IgD-negative memory B cell (primary cell): Measurements from ENCODE around the gene ASB10. TPM values are rescaled to one million over a fixed set of nuclear protein-coding genes. Genes with fewer than 3 reads are reported as not detected.

Experiments
- H3K27ac Mint-ChIP-seq, 3 donors: one replicate each; pipeline ENCODE4 v1.8.0; 2020 to 2022; ENCODE audit warnings: mild to moderate bottlenecking in 3 of 3, mixed read lengths in 3 of 3, moderate library complexity in 1 of 3
- H3K27me3 Mint-ChIP-seq: one replicate; pipeline ENCODE4 v1.8.0; 2021; ENCODE audit warnings: mixed read lengths
- H3K36me3 Mint-ChIP-seq: one replicate; pipeline ENCODE4 v1.8.0; 2020; ENCODE audit warnings: mild to moderate bottlenecking, mixed read lengths
- H3K4me1 Mint-ChIP-seq, 3 donors: one replicate each; pipeline ENCODE4 v1.8.0; 2020 to 2022; ENCODE audit warnings: mixed read lengths in 3 of 3, mild to moderate bottlenecking in 1 of 3
- H3K4me3 Mint-ChIP-seq, 4 donors: one replicate each; pipeline ENCODE4 v1.8.0; 2020 to 2022; ENCODE audit warnings: mild to moderate bottlenecking in 4 of 4, mixed read lengths in 4 of 4, moderate library complexity in 3 of 4
- H3K9me3 Mint-ChIP-seq, 3 donors: one replicate each; pipeline ENCODE4 v1.8.0; 2020 to 2021; ENCODE audit warnings: mixed read lengths in 3 of 3, mild to moderate bottlenecking in 1 of 3
- polyA plus RNA-seq: library from polyadenylated mRNA; unstranded; fragments of 300-500 nt; fragmentation: Illumina TruSeq; gene quantifications from one replicate; pipeline ENCODE4 v1.2.3, GENCODE V29; 2021

The ASB10 gene
- polyA plus RNA-seq, 1 donor from 2014 or later = not detected

GRCh38 chr7:151168003-151168786 is 18.9 kb downstream of the ASB10 start:
- peaks cover 0 to 4% (median 0%) of the 10 kb centered on the region in 3 donors for H3K9me3 Mint-ChIP-seq
- H3K36me3 Mint-ChIP-seq = peaks cover 3% of the 10 kb centered on the region
- peaks cover 5 to 11% (median 6%) of the 10 kb centered on the region in 3 donors for H3K4me1 Mint-ChIP-seq
- peak overlapping the region in 1 of 3 donors; percentile 2 for H3K27ac Mint-ChIP-seq
- H3K27me3 Mint-ChIP-seq = peaks cover 31% of the 10 kb centered on the region
- peak overlapping the region; percentile 44 to 67 (median 58) for H3K4me3 Mint-ChIP-seq

DNA sequence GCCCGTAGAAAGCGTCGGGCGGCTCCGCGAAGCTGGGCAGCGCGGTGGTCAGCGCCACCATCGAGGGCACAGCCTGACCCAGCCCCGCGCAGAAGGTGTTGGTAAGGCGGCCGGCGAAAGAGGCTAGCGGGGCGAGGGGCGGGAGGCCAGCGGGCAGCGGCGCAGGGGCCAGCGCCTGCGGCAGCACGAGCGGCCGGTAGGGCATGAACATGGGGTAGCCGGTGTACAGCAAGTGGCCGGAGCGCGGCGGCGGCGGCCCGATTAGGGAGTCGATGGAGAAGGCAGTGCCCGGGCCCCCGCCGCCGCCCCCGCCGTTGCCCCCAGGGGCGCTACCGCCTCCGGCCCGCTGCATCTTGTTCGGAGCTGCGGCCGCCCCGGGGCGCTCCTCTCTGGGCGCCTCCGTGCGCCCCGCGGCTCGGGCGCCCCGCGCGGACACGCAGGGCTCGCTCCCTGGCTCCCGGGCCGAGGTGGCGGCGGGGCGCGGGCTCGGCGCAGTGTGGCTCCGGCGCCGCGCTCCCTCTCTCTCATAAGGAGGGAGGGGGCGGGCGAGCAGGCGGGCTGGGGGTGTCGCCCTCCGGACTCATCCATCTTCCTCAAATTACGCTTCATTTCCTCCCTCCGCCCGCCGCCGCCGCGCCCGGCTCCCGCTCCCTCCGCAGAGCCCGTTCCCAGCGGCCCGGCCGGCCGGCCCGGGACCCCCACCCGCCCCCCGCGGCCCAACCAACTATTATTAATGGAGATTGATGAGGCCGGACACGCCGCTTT is 19.7 kb downstream of the ASB10 start, which contains the start of gene GBX1:
Gene GBX1 (minus strand): TSS at position 498 of the 765 bp plus-strand sequence. CDS start 146 bp downstream, at position 352.
- H3K9me3 Mint-ChIP-seq = no peaks in the 10 kb centered on the region
- H3K36me3 Mint-ChIP-seq = peaks cover 2% of the 10 kb centered on the region
- H3K4me1 Mint-ChIP-seq = peaks cover 3 to 6% (median 6%) of the 10 kb centered on the region in 3 donors
- peak within 1 kb of the TSS; percentile 48 to 87 (median 70) for H3K4me3 Mint-ChIP-seq
- H3K27ac Mint-ChIP-seq = peak within 1 kb of the TSS in 1 of 3 donors; percentile 2
- H3K27me3 Mint-ChIP-seq = peaks cover 27% of the 10 kb centered on the region

GRCh38 chr7:151166629-151167196 is 20.3 kb downstream of the ASB10 start:
- Mint-ChIP-seq H3K27ac (no peak overlapping the region), H3K27me3 (peaks cover 23% of the 10 kb centered on the region), H3K4me1 (peaks cover 3 to 6% (median 4%) of the 10 kb centered on the region in 3 donors), H3K9me3 (no peaks in the 10 kb centered on the region), H3K36me3 (no peaks in the 10 kb centered on the region), H3K4me3 (peak overlapping the region; percentile 48 to 87 (median 70))

DNA sequence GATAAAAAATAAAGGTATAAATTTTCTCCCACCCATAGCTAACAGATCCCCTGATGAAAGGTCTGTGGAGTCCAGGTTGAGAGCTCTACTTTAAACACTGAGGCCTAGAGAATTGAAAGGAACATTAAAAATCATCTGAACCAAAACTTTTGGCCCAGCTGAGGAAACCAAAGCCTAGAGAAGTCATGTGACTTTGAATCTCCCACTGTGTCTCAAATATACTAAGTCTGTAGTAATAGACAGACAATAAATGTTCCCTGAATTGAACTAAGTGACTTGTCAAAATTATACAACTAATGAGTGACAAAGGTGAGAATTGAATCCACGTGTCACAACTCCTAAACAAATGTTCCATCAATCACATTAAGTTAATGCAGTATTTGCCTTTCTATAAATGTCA is 25.3 kb downstream of the ASB10 start:
- Mint-ChIP-seq H3K4me3 (no peak overlapping the region), H3K4me1 (peaks cover 0 to 4% (median 3%) of the 10 kb centered on the region in 3 donors), H3K27ac (no peak overlapping the region), H3K27me3 (peaks cover 13% of the 10 kb centered on the region), H3K9me3 (no peaks in the 10 kb centered on the region), H3K36me3 (no peaks in the 10 kb centered on the region)

GRCh38 chr7:151157645-151158329 is 29.3 kb downstream of the ASB10 start:
- Mint-ChIP-seq H3K27me3 (peaks cover 21% of the 10 kb centered on the region), H3K36me3 (no peaks in the 10 kb centered on the region), H3K9me3 (no peaks in the 10 kb centered on the region), H3K4me3 (no peak overlapping the region), H3K4me1 (no peaks in the 10 kb centered on the region), H3K27ac (no peak overlapping the region)

- Mint-ChIP-seq H3K4me1 (no peaks in the 10 kb centered on the region), H3K27ac (no peak overlapping the region), H3K4me3 (no peak overlapping the region), H3K27me3 (peaks cover 18% of the 10 kb centered on the region), H3K9me3 (no peaks in the 10 kb centered on the region), H3K36me3 (no peaks in the 10 kb centered on the region)
Observed at GRCh38 chr7:151152643-151153513, 34.2 kb downstream of the ASB10 start.

GRCh38 chr7:151150388-151150787 is 36.7 kb downstream of the ASB10 start:
- H3K27ac Mint-ChIP-seq = no peak overlapping the region
- no peak overlapping the region for H3K4me3 Mint-ChIP-seq
- H3K27me3 Mint-ChIP-seq = peaks cover 4% of the 10 kb centered on the region
- H3K4me1 Mint-ChIP-seq = no peaks in the 10 kb centered on the region
- H3K36me3 Mint-ChIP-seq = no peaks in the 10 kb centered on the region
- no peaks in the 10 kb centered on the region for H3K9me3 Mint-ChIP-seq

DNA sequence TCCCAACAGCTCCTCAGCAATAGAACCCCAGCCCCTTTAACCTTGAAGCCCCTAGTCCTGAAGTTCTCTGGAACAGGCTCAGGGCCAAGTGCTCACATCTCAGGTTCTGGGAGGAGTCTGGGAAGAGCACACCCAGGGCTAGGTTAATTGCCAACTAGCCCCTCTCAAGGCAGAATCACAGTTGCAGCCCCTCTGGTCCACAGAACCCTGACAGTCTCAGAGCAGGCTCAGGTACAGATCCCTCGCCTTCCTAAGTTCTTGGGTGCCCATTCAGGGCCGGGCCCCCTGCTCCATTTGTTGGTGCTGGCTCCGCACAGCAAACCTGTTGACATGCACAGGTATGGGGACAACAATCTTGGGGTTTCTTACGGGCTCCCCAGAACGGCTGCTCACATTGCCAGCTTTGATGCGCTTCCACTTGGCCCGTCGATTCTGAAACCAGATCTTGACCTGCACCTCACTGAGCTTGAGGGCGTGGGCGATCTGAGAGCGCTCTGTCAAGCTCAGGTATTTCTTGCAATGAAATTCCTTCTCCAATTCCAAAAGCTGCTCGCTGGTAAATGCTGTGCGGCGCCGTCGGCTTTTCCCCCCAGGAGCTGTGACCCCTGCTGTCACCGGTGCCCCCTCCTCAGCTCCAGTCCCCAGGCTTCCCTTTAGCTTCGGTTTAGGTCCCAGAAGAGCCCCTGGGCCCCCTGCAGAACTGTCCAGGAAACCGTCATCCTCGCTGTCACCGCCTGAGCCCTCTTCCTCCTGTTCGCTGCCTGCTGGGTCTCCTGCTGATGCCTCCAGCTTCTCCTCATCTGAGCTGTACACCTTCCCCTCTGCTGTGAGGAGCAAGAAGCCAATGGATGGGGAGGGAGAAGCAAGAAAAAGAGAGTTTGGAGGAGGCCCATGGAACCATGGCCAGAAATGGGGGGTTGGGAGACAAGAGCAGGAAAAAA is 38.5 kb downstream of the ASB10 start:
- peaks cover 1% of the 10 kb centered on the region for H3K27me3 Mint-ChIP-seq
- H3K4me3 Mint-ChIP-seq = no peak overlapping the region
- H3K27ac Mint-ChIP-seq = no peak overlapping the region
- no peaks in the 10 kb centered on the region for H3K9me3 Mint-ChIP-seq
- peaks cover 2% of the 10 kb centered on the region for H3K36me3 Mint-ChIP-seq
- H3K4me1 Mint-ChIP-seq = no peaks in the 10 kb centered on the region

DNA sequence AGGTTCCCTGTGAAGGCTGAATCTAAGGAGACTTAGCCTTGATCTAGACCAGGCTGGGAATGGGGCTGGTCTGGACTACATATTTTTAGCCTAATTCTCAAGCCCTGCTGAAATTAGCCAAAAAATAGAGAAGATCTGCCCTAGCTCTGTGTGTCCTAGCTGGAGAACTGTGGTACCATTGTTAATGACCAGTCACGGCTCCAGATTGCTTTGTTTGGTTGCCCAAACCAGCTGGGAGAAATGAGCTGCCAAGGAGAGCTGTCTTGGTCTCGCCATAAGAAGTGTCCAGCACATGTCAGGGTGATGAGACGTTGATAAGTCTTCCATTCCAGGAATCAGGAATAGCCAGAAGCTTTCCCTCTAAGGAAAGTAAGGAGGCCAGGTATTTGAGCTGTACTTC is 40.3 kb downstream of the ASB10 start:
- H3K27ac Mint-ChIP-seq = no peak overlapping the region
- H3K4me3 Mint-ChIP-seq = no peak overlapping the region
- peaks cover 4% of the 10 kb centered on the region for H3K36me3 Mint-ChIP-seq
- no peaks in the 10 kb centered on the region for H3K9me3 Mint-ChIP-seq
- H3K27me3 Mint-ChIP-seq = peaks cover 1% of the 10 kb centered on the region
- no peaks in the 10 kb centered on the region for H3K4me1 Mint-ChIP-seq

- Mint-ChIP-seq H3K4me1 (no peaks in the 10 kb centered on the region), H3K27me3 (no peaks in the 10 kb centered on the region), H3K27ac (no peak overlapping the region), H3K4me3 (no peak overlapping the region), H3K9me3 (no peaks in the 10 kb centered on the region), H3K36me3 (peaks cover 4% of the 10 kb centered on the region)
Observed at GRCh38 chr7:151144387-151144786, 42.7 kb downstream of the ASB10 start.

DNA sequence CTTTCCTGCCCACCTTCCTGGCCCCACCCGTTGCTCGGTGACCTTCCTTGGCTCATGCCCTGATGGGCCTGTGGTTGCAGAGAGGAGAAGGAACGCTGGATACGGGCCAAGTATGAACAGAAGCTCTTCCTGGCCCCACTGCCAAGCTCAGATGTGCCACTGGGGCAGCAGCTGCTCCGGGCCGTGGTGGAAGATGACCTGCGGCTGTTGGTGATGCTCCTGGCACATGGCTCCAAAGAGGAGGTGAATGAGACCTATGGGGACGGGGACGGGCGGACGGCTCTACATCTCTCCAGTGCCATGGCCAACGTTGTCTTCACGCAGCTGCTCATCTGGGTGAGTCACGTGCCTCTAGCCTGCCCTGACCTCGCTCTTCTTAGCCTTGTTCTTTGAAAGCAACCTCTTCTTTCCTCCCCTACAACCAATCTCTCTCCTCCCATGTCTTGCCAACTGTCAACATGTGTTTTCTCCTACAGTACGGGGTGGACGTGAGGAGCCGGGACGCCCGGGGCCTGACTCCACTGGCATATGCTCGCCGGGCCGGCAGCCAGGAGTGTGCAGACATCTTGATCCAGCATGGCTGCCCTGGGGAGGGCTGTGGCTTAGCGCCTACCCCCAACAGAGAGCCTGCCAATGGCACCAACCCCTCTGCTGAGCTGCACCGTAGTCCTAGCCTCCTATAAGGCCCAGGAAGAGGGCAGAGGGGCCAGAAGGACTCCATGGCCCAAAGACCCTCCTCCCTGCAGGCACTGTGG is 43.6 kb downstream of the ASB10 start:
- peak overlapping the region in 1 of 3 donors; percentile 59 for H3K27ac Mint-ChIP-seq
- H3K4me3 Mint-ChIP-seq = peak overlapping the region in 1 of 4 donors; percentile 59
- no peaks in the 10 kb centered on the region for H3K9me3 Mint-ChIP-seq
- H3K27me3 Mint-ChIP-seq = no peaks in the 10 kb centered on the region
- peaks cover 4% of the 10 kb centered on the region for H3K36me3 Mint-ChIP-seq
- no peaks in the 10 kb centered on the region for H3K4me1 Mint-ChIP-seq

- Mint-ChIP-seq H3K36me3 (peaks cover 4% of the 10 kb centered on the region), H3K27me3 (no peaks in the 10 kb centered on the region), H3K27ac (no peak overlapping the region), H3K9me3 (no peaks in the 10 kb centered on the region), H3K4me3 (no peak overlapping the region), H3K4me1 (no peaks in the 10 kb centered on the region)
Observed at GRCh38 chr7:151142686-151143040, 44.4 kb downstream of the ASB10 start.
